Liver (tissue), 9 donors: ENCODE measurements around the gene FAM217A. TPM values are rescaled to one million over a fixed set of nuclear protein-coding genes. Genes with fewer than 3 reads are reported as not detected.

ENCODE experiments used
- DNase-seq: peaks from one replicate; pipeline ENCODE4 v3.0.0-alpha.2; 2017; ENCODE audit warnings: low spot score
- H3K27ac ChIP-seq, 2 donors: one replicate each; pipeline ENCODE4 v1.7.0; 2013; ENCODE audit warnings: inconsistent platforms in 2 of 2, low read length in 2 of 2, control low read depth in 1 of 2, low read depth in 1 of 2, mild to moderate bottlenecking in 1 of 2
- H3K27me3 ChIP-seq, 4 donors: one replicate each; pipeline versions ENCODE4 v1.6.1 to v1.7.0; 2013; ENCODE audit warnings: low read length in 3 of 4, inconsistent platforms in 1 of 4, mild to moderate bottlenecking in 1 of 4, moderate library complexity in 1 of 4; ENCODE audit not compliant: control insufficient read depth in 4 of 4, insufficient read depth in 4 of 4
- H3K36me3 ChIP-seq, 4 donors: one replicate each; pipeline versions ENCODE4 v1.6.1 to v1.7.0; 2013; ENCODE audit warnings: low read length in 3 of 4, mild to moderate bottlenecking in 3 of 4, low read depth in 1 of 4, moderate library complexity in 1 of 4; ENCODE audit not compliant: control insufficient read depth in 4 of 4, insufficient read depth in 3 of 4
- H3K4me1 ChIP-seq, 4 donors: one replicate each; pipeline versions ENCODE4 v1.6.1 to v1.7.0; 2013; ENCODE audit warnings: low read length in 3 of 4, mild to moderate bottlenecking in 3 of 4, moderate library complexity in 1 of 4; ENCODE audit not compliant: control insufficient read depth in 4 of 4, insufficient read depth in 4 of 4
- H3K4me3 ChIP-seq, 3 donors: one replicate each; pipeline versions ENCODE4 v1.6.1 to v1.7.0; 2013; ENCODE audit warnings: low read length in 3 of 3, control low read depth in 1 of 3, low read depth in 1 of 3, mild to moderate bottlenecking in 1 of 3
- H3K9ac ChIP-seq, 2 donors: one replicate each; pipeline ENCODE4 v1.7.0; 2013; ENCODE audit warnings: low read length in 2 of 2, mild to moderate bottlenecking in 2 of 2, moderate library complexity in 2 of 2, control low read depth in 1 of 2, low read depth in 1 of 2
- H3K9me3 ChIP-seq, 4 donors: one replicate each; pipeline versions ENCODE4 v1.6.1 to v1.7.0; 2013; ENCODE audit warnings: low read length in 3 of 4; ENCODE audit not compliant: control insufficient read depth in 4 of 4
- EGR1 ChIP-seq, 2 donors: IDR thresholded peaks; 2 replicates each; pipeline ENCODE4 v1.6.1; 2016 to 2018; ENCODE audit warnings: antibody characterized with exemption in 2 of 2, low read depth in 2 of 2
- FOXA1 ChIP-seq: IDR thresholded peaks from 2 replicates; pipeline ENCODE4 v1.6.1; 2016; ENCODE audit warnings: antibody characterized with exemption
- FOXA2 ChIP-seq: IDR thresholded peaks from 2 replicates; pipeline ENCODE4 v1.6.1; 2016; ENCODE audit warnings: antibody characterized with exemption
- GABPA ChIP-seq, 2 donors: IDR thresholded peaks in 1 of 2; conservative IDR thresholded peaks in 1 of 2; 2 replicates each; pipeline ENCODE4 v1.6.1; 2016; ENCODE audit warnings: antibody characterized with exemption in 2 of 2, mild to moderate bottlenecking in 1 of 2, moderate library complexity in 1 of 2
- HNF4A ChIP-seq, 2 donors: conservative IDR thresholded peaks; 2 replicates each; pipeline ENCODE4 v1.6.1; 2016; ENCODE audit warnings: antibody characterized with exemption in 2 of 2, mild to moderate bottlenecking in 2 of 2
- NR2F2 ChIP-seq: IDR thresholded peaks from 2 replicates; pipeline ENCODE4 v1.6.1; 2016; ENCODE audit warnings: antibody characterized with exemption
- RAD21 ChIP-seq, 2 donors: IDR thresholded peaks; 2 replicates each; pipeline ENCODE4 v1.6.1; 2016; ENCODE audit warnings: antibody characterized with exemption in 2 of 2, mild to moderate bottlenecking in 2 of 2
- SP1 ChIP-seq: IDR thresholded peaks from 2 replicates; pipeline ENCODE4 v1.6.1; 2018; ENCODE audit warnings: antibody characterized with exemption, mild to moderate bottlenecking
- TAF1 ChIP-seq: conservative IDR thresholded peaks from 2 replicates; pipeline ENCODE4 v1.6.1; 2016; ENCODE audit warnings: antibody characterized with exemption, mild to moderate bottlenecking
- YY1 ChIP-seq: IDR thresholded peaks from 2 replicates; pipeline ENCODE4 v1.6.1; 2016; ENCODE audit warnings: antibody characterized with exemption, mild to moderate bottlenecking
- WGBS: extraction: QIAGEN DNeasy Blood & Tissue Kit; methylation state at CpG from one replicate; pipeline ENCODE4 v1.1.7; 2013; 5-methylcytosine and 5-hydroxymethylcytosine counted together
- polyA plus RNA-seq, 2 donors: library from polyadenylated mRNA; stranded (reverse) in 1 of 2; unstranded in 1 of 2; fragments of 200-250 nt in 1 of 2; fragments of >200 nt in 1 of 2; fragmentation: Nextera tagmentation in 1 of 2; extraction: Ambion mirVana in 1 of 2; gene quantifications; one replicate each; pipeline versions ENCODE4 v1.2.1 to v1.2.3, GENCODE V29; 2013 to 2015
- total RNA-seq, 2 donors: library from RNA; depleted of rRNA; stranded (reverse); fragments of >200 nt; gene quantifications; one replicate each; pipeline ENCODE4 v1.2.3, GENCODE V29; 2014
- TF ChIP-seq, protein P1 (sequence below): IDR thresholded peaks from 2 replicates; pipeline ENCODE4 v1.6.1; 2016; ENCODE audit warnings: antibody characterized with exemption, mild to moderate bottlenecking
- TF ChIP-seq, protein P2 (sequence below): IDR thresholded peaks from 2 replicates; pipeline ENCODE4 v1.6.1; 2016; ENCODE audit warnings: antibody characterized with exemption
- TF ChIP-seq, protein P3 (sequence below): IDR thresholded peaks from 2 replicates; pipeline ENCODE4 v1.6.1; 2016; ENCODE audit warnings: antibody characterized with exemption
- donor health status: healthy.
- donor health status: healthy.
- donor health status: healthy.
- donor health status: healthy.
- donor health status: healthy.

Gene FAM217A
- total and polyA plus RNA-seq, 4 donors = not detected

DNA sequence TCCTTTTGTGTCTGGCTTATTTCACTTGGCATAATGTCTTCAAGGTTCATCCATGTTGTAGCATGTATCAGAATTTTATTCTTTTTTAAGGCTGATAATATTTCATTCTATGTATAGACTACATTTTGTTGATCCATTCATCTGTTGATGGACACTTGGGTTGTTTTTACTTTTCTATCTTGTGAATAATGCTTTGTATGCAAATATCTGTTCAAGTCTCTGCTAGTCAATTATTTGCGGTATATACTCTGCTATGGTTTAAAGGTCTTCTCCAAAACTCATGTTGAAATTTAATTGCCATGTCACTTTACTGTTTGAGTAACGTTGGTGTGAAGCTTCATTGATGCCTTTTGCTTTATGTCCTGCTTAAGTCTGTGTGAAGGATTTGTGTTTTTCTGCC lies 28.9 kb upstream of the FAM217A start:
- Histone ChIP-seq H3K9ac (no peak overlapping the region), H3K27ac (no peak overlapping the region), H3K4me1 (peaks cover 0 to 1% (median 0%) of the 10 kb centered on the region in 4 donors), H3K4me3 (no peak overlapping the region), H3K9me3 (peaks cover 0 to 4% (median 0%) of the 10 kb centered on the region in 4 donors), H3K36me3 (no peaks in the 10 kb centered on the region), H3K27me3 (no peaks in the 10 kb centered on the region)
- DNase-seq = no peak
- no peak for TF ChIP-seq GABPA (IDR thresholded peaks at IDR 0.05 in 1 of 2, conservative IDR thresholded peaks at IDR 0.05 in 1 of 2)
- no peak for TF ChIP-seq YY1
- TF ChIP-seq HNF4A (conservative IDR thresholded peaks at IDR 0.05) = no peak
- no peak for TF ChIP-seq FOXA2
- TF ChIP-seq, protein P1, sequence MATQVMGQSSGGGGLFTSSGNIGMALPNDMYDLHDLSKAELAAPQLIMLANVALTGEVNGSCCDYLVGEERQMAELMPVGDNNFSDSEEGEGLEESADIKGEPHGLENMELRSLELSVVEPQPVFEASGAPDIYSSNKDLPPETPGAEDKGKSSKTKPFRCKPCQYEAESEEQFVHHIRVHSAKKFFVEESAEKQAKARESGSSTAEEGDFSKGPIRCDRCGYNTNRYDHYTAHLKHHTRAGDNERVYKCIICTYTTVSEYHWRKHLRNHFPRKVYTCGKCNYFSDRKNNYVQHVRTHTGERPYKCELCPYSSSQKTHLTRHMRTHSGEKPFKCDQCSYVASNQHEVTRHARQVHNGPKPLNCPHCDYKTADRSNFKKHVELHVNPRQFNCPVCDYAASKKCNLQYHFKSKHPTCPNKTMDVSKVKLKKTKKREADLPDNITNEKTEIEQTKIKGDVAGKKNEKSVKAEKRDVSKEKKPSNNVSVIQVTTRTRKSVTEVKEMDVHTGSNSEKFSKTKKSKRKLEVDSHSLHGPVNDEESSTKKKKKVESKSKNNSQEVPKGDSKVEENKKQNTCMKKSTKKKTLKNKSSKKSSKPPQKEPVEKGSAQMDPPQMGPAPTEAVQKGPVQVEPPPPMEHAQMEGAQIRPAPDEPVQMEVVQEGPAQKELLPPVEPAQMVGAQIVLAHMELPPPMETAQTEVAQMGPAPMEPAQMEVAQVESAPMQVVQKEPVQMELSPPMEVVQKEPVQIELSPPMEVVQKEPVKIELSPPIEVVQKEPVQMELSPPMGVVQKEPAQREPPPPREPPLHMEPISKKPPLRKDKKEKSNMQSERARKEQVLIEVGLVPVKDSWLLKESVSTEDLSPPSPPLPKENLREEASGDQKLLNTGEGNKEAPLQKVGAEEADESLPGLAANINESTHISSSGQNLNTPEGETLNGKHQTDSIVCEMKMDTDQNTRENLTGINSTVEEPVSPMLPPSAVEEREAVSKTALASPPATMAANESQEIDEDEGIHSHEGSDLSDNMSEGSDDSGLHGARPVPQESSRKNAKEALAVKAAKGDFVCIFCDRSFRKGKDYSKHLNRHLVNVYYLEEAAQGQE = no peak
- TF ChIP-seq NR2F2 = no peak
- TF ChIP-seq FOXA1 = no peak
- TF ChIP-seq EGR1 (IDR thresholded peaks at IDR 0.05; ENCODE audit: low read depth in 2 of 2) = no peak
- no peak for TF ChIP-seq RAD21 (IDR thresholded peaks at IDR 0.05)
- TF ChIP-seq, protein P2, sequence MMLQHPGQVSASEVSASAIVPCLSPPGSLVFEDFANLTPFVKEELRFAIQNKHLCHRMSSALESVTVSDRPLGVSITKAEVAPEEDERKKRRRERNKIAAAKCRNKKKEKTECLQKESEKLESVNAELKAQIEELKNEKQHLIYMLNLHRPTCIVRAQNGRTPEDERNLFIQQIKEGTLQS = no peak
- WGBS = 53% methylated on average over 2 of the region's 2 CpGs

DNA sequence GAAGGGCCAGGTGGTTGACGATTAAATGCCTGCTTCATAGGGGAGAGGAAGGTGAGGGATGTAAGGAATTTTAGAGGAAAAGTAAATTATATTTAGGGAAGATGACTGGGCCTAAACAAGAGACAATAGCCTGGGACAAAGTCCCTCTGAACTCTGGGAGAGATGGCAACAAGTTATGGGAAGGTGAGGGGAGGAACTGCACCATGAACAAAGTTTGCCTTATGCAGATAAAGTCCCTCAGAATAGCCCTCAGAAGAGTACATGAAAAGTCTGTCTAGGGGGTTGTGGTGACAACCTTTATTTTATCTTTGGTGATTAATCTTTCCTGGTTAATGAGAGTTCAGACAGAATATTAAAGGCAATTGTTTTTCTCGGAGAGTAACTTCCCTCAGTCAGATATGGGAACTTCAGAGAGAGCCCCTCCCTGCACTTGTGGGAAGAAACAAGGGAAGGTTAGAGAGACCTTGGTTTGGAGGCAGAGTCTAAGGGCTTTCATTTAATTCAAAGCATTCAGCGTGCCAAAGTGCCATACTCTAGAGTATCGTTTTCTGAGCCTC lies 27.1 kb upstream of the FAM217A start:
- peaks cover 0 to 6% (median 0%) of the 10 kb centered on the region in 4 donors for H3K4me1 ChIP-seq
- WGBS = 89% methylated on average over 4 of the region's 4 CpGs
- H3K4me3 ChIP-seq = no peak overlapping the region
- TF ChIP-seq NR2F2 = no peak
- TF ChIP-seq, protein P2 = no peak
- no peak for TF ChIP-seq HNF4A (conservative IDR thresholded peaks at IDR 0.05)
- no peak for TF ChIP-seq SP1
- TF ChIP-seq, protein P1 = no peak
- TF ChIP-seq RAD21 (IDR thresholded peaks at IDR 0.05) = no peak
- no peak for TF ChIP-seq GABPA (IDR thresholded peaks at IDR 0.05 in 1 of 2, conservative IDR thresholded peaks at IDR 0.05 in 1 of 2)
- TF ChIP-seq, protein P3, sequence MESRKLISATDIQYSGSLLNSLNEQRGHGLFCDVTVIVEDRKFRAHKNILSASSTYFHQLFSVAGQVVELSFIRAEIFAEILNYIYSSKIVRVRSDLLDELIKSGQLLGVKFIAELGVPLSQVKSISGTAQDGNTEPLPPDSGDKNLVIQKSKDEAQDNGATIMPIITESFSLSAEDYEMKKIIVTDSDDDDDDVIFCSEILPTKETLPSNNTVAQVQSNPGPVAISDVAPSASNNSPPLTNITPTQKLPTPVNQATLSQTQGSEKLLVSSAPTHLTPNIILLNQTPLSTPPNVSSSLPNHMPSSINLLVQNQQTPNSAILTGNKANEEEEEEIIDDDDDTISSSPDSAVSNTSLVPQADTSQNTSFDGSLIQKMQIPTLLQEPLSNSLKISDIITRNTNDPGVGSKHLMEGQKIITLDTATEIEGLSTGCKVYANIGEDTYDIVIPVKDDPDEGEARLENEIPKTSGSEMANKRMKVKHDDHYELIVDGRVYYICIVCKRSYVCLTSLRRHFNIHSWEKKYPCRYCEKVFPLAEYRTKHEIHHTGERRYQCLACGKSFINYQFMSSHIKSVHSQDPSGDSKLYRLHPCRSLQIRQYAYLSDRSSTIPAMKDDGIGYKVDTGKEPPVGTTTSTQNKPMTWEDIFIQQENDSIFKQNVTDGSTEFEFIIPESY = no peak
- TF ChIP-seq TAF1 = no peak
- no peak overlapping the region for H3K27ac ChIP-seq
- H3K9me3 ChIP-seq = no peaks in the 10 kb centered on the region
- H3K27me3 ChIP-seq = no peaks in the 10 kb centered on the region
- DNase-seq = no peak
- no peaks in the 10 kb centered on the region for H3K36me3 ChIP-seq
- no peak overlapping the region for H3K9ac ChIP-seq
